ENCODE data around the gene ATP6V1B1.

- no peak for TF ChIP-seq NCOA4 (IDR thresholded peaks at IDR 0.05; ENCODE audit: partially characterized antibody)
- TF ChIP-seq MEF2D (tag; conservative IDR thresholded peaks at IDR 0.05; ENCODE audit: low read depth): no peak
- no peak for TF ChIP-seq SMAD3 (CRISPR knock-in tag; conservative IDR thresholded peaks at IDR 0.05)
- TF ChIP-seq FOXJ3 (CRISPR knock-in tag; IDR thresholded peaks at IDR 0.05): no peak
- no peak for TF ChIP-seq TCF7L2 (IDR thresholded peaks at IDR 0.05; ENCODE audit: low read depth, low read length)
- TF ChIP-seq CTCF (IDR thresholded peaks at IDR 0.05 in 2 of 3, conservative IDR thresholded peaks at IDR 0.05 in 1 of 3; ENCODE audit: insufficient read depth in 2 of 3, low read depth in 1 of 3, low read length in 3 of 3): no peak
- no peak for TF ChIP-seq JUN (IDR thresholded peaks at IDR 0.05; ENCODE audit: borderline replicate concordance, low read depth, low read length)
- no peak for TF ChIP-seq JUN (CRISPR knock-in tag; IDR thresholded peaks at IDR 0.05; ENCODE audit: borderline replicate concordance)
- no peak for TF ChIP-seq ZNF24 (IDR thresholded peaks at IDR 0.05)
- TF ChIP-seq JUND (IDR thresholded peaks at IDR 0.05; ENCODE audit: borderline replicate concordance, low read depth, low read length): no peak; the same call in 1 of the 2 replicates
- TF ChIP-seq JUND (tag; IDR thresholded peaks at IDR 0.05; ENCODE audit: borderline replicate concordance, low read depth, low read length): no peak
- no peak for TF ChIP-seq JUNB (CRISPR knock-in tag; conservative IDR thresholded peaks at IDR 0.05)
- no peak for TF ChIP-seq KLF16 (IDR thresholded peaks at IDR 0.05)
- no peak for TF ChIP-seq ARNT (IDR thresholded peaks at IDR 0.05)
- TF ChIP-seq SETDB1 (IDR thresholded peaks at IDR 0.05; ENCODE audit: low read length): no peak
These were observed 58.5 kb downstream of the ATP6V1B1 start for GRCh38 chr2:70994009-70994698.
